ENCODE measurements around the gene SRSF1.

- TF ChIP-seq CTCF (IDR thresholded peaks at IDR 0.05; ENCODE audit: low read length) (no peak), EZH2 (optimal IDR thresholded peaks at IDR 0.05; ENCODE audit: low read depth, low read length) (no peak), EZH2phosphoT487 (IDR thresholded peaks at IDR 0.05; ENCODE audit: low read length) (no peak)
These were observed 34.9 kb downstream of the SRSF1 start for GRCh38 chr17:57972151-57972550.

Data from MM.1S (cell line).